MM.1S (cell line): ENCODE data around the gene TSHZ1.

Source experiments
- DNase-seq: peaks from one replicate; pipeline ENCODE4 v3.0.0-alpha.2; 2015
- H2AFZ ChIP-seq: fragments of 300-600 bp; sonication (generic); 2 replicates; pipeline ENCODE4 v1.6.0; 2016; ENCODE audit warnings: antibody characterized with exemption, low read length
- H3F3A ChIP-seq: fragments of 300-600 bp; sonication (generic); 2 replicates; pipeline ENCODE4 v1.6.1; 2016; ENCODE audit warnings: mild to moderate bottlenecking, antibody characterized with exemption, low read length, moderate library complexity, mixed read lengths; ENCODE audit not compliant: insufficient read depth
- H3K27ac ChIP-seq: fragments of 300-600 bp; sonication (generic); 2 replicates; pipeline ENCODE4 v1.5.1; 2016; ENCODE audit warnings: mild to moderate bottlenecking, low read length
- H3K27me3 ChIP-seq: fragments of 300-600 bp; sonication (generic); replicated peaks from 2 replicates; pipeline ENCODE4 v1.6.0; 2016; ENCODE audit warnings: low read length; ENCODE audit not compliant: insufficient read depth
- H3K36me3 ChIP-seq: fragments of 300-600 bp; sonication (generic); replicated peaks from 2 replicates; pipeline ENCODE4 v1.6.1; 2016; ENCODE audit warnings: mild to moderate bottlenecking, low read length, mixed read lengths; ENCODE audit not compliant: insufficient read depth
- H3K4me1 ChIP-seq: fragments of 300-600 bp; sonication (generic); 2 replicates; pipeline ENCODE4 v1.6.1; 2016; ENCODE audit warnings: low read length, mixed read lengths
- H3K4me2 ChIP-seq: fragments of 300-600 bp; sonication (generic); 2 replicates; pipeline ENCODE4 v1.6.0; 2016; ENCODE audit warnings: low read depth, low read length
- H3K4me3 ChIP-seq: fragments of 300-600 bp; sonication (generic); 2 replicates; pipeline ENCODE4 v1.5.1; 2016; ENCODE audit warnings: low read length, mixed read lengths
- H3K79me2 ChIP-seq: fragments of 300-600 bp; sonication (generic); 2 replicates; pipeline ENCODE4 v1.6.1; 2016; ENCODE audit warnings: mixed run types, low read length, mixed read lengths
- H3K9ac ChIP-seq: fragments of 300-600 bp; sonication (generic); 2 replicates; pipeline ENCODE4 v1.6.1; 2016; ENCODE audit warnings: low read length, mixed read lengths
- H3K9me2 ChIP-seq: fragments of 300-600 bp; sonication (generic); replicated peaks from 2 replicates; pipeline ENCODE4 v1.6.1; 2016; ENCODE audit warnings: mild to moderate bottlenecking, low read length, mixed read lengths; ENCODE audit not compliant: insufficient read depth
- H3K9me3 ChIP-seq: fragments of 300-600 bp; sonication (generic); replicated peaks from 2 replicates; pipeline ENCODE4 v1.6.1; 2016; ENCODE audit warnings: mild to moderate bottlenecking, low read length, mixed read lengths; ENCODE audit not compliant: insufficient read depth
- H4K20me1 ChIP-seq: fragments of 300-600 bp; sonication (generic); 2 replicates; pipeline ENCODE4 v1.6.1; 2016; ENCODE audit warnings: mild to moderate bottlenecking, low read length, moderate library complexity, mixed read lengths; ENCODE audit not compliant: insufficient read depth
- EZH2 ChIP-seq: fragments of 300-600 bp; sonication (generic); optimal IDR thresholded peaks from 2 replicates; pipeline ENCODE3; 2017; ENCODE audit warnings: low read depth, mild to moderate bottlenecking, antibody characterized with exemption, low read length, mixed read lengths
- EZH2phosphoT487 ChIP-seq: fragments of 300-600 bp; sonication (generic); IDR thresholded peaks from 2 replicates; pipeline ENCODE4 v1.6.1; 2018; ENCODE audit warnings: antibody characterized with exemption, low read length
- TF ChIP-seq, protein P1 (sequence below): fragments of 300-600 bp; sonication (generic); IDR thresholded peaks from 2 replicates; pipeline ENCODE4 v1.5.1; 2016; ENCODE audit warnings: antibody characterized with exemption, low read length, mixed read lengths

TSHZ1 gene

DNA sequence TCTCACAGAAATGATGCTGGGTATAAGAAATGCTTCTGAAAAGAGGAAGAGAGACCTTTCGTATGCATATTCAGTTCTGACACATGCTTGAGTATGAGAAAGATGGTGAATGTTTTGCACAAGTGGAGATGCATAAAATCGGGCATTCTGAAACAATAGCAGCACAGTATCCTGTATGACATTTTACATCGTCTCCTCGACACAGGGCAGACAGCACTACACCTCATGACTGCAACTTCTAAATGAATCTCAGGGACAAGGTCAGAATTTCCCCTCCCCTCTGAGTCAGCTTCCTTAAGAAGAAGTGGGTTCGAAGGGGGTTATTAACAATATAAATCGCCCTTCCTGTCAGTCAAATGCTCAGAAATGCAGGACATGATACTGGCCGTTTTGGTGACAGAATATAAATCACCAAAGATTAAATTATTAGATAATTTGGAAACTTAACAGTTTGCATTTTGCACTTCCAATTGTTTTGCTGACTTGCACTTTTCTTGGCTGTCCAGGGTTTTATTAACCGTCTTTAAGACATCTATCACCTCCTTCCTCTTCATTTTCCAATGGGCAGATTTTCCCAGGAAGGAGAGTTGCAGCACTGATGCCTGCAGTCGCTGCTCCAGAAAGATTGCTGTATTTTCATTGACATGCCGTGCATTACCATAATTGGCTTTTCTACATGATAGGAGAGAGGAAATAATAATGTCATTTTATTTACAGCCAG is 57.2 kb downstream of the TSHZ1 start:
- H3K4me2 ChIP-seq: no peak overlapping the region

DNA sequence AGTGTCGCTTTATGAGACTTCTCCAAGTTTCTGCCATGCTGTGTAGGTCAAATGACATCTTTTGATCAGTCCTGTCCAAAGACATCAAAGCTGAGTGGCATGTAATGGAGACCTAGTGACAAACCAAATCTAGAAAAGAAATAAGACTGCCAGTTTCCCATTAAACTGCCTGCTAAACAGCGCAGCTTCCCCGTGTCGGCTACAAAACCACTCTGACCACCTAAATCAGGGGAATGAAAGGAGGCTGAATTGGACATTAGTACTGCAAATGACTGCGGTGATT is 57.7 kb downstream of the TSHZ1 start:
- H3K4me1 ChIP-seq: no peaks in the 10 kb centered on the region
- no peak overlapping the region for H3K9ac ChIP-seq
- no peak overlapping the region for H3K4me3 ChIP-seq

More for the DNA sequence above, 57.2 kb downstream of the TSHZ1 start:
- no peak overlapping the region for H3K9ac ChIP-seq
- H3K27me3 ChIP-seq: no peaks in the 10 kb centered on the region
- no peak overlapping the region for H3K4me3 ChIP-seq
- H3K4me1 ChIP-seq: no peaks in the 10 kb centered on the region
- H3K27ac ChIP-seq: no peak overlapping the region
- no peaks in the 10 kb centered on the region for H3F3A ChIP-seq
- DNase-seq: no peak
- no peaks in the 10 kb centered on the region for H4K20me1 ChIP-seq
- 0 out of 2 replicates have a peak, but pooled peaks cover 2% of the 10 kb centered on the region for H3K79me2 ChIP-seq
- no peaks in the 10 kb centered on the region for H3K36me3 ChIP-seq
- no peaks in the 10 kb centered on the region for H3K9me2 ChIP-seq
- no peak overlapping the region for H2AFZ ChIP-seq
- H3K9me3 ChIP-seq: no peaks in the 10 kb centered on the region
- TF ChIP-seq, protein P1, sequence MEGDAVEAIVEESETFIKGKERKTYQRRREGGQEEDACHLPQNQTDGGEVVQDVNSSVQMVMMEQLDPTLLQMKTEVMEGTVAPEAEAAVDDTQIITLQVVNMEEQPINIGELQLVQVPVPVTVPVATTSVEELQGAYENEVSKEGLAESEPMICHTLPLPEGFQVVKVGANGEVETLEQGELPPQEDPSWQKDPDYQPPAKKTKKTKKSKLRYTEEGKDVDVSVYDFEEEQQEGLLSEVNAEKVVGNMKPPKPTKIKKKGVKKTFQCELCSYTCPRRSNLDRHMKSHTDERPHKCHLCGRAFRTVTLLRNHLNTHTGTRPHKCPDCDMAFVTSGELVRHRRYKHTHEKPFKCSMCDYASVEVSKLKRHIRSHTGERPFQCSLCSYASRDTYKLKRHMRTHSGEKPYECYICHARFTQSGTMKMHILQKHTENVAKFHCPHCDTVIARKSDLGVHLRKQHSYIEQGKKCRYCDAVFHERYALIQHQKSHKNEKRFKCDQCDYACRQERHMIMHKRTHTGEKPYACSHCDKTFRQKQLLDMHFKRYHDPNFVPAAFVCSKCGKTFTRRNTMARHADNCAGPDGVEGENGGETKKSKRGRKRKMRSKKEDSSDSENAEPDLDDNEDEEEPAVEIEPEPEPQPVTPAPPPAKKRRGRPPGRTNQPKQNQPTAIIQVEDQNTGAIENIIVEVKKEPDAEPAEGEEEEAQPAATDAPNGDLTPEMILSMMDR: no peak
- TF ChIP-seq EZH2 (no peak), EZH2phosphoT487 (no peak)

DNA sequence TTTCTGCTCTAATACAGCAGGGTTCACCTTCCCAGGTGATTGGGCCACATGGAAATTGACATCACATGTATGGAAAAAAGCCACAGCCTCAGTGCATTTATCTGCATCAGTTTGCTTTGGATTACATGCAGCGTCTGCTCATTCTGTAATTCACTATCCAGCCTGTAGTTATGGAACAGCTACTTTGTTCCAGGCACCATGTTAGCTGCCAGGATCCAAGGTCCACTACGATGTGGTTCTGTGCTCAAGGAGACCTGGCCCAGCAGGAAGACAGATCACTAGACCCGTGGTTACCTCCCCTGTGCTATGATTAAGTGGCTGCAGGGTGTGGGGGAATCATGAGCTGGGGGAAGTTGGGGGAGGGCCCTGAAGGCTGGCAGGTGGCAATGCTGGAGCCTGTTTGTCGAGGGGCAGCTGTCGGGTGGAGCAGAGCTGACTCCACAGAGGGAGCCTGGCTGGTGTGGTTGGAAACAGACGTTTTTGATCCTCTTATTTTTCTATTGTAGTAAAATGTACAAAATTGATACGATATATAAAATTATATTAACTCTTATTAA is 58.6 kb downstream of the TSHZ1 start:
- peaks cover 2% of the 10 kb centered on the region; the same call in 1 of the 2 replicates for H3K79me2 ChIP-seq
- no peak overlapping the region for H3K9ac ChIP-seq
- no peaks in the 10 kb centered on the region for H3K4me1 ChIP-seq
- no peak for DNase-seq
- no peaks in the 10 kb centered on the region for H3K9me3 ChIP-seq
- TF ChIP-seq, protein P1: no peak
- TF ChIP-seq EZH2phosphoT487 (no peak), EZH2 (no peak)
- no peaks in the 10 kb centered on the region for H3F3A ChIP-seq
- H3K27me3 ChIP-seq: no peaks in the 10 kb centered on the region
- H3K4me3 ChIP-seq: no peak overlapping the region
- no peaks in the 10 kb centered on the region for H4K20me1 ChIP-seq
- H3K36me3 ChIP-seq: no peaks in the 10 kb centered on the region
- H3K27ac ChIP-seq: no peak overlapping the region
- H3K9me2 ChIP-seq: no peaks in the 10 kb centered on the region
- no peak overlapping the region for H2AFZ ChIP-seq
- H3K4me2 ChIP-seq: no peak overlapping the region

More for the DNA sequence above, 57.7 kb downstream of the TSHZ1 start:
- no peaks in the 10 kb centered on the region for H3F3A ChIP-seq
- no peak overlapping the region for H2AFZ ChIP-seq
- DNase-seq: no peak
- H3K27ac ChIP-seq: no peak overlapping the region
- 0 out of 2 replicates have a peak, but pooled peaks cover 2% of the 10 kb centered on the region for H3K79me2 ChIP-seq
- H3K9me2 ChIP-seq: no peaks in the 10 kb centered on the region
- no peaks in the 10 kb centered on the region for H3K27me3 ChIP-seq
- TF ChIP-seq EZH2 (no peak), EZH2phosphoT487 (no peak)
- TF ChIP-seq, protein P1: no peak
- H3K4me2 ChIP-seq: no peak overlapping the region
- H4K20me1 ChIP-seq: no peaks in the 10 kb centered on the region
- no peaks in the 10 kb centered on the region for H3K9me3 ChIP-seq
- no peaks in the 10 kb centered on the region for H3K36me3 ChIP-seq
